DMS153 (cell line): Measurements from ENCODE around the gene PREB.
"Not testable (repeated sequence)": the region's sequence is repeated elsewhere in the genome, so short reads cannot be mapped to it uniquely, and the experiment has no call there.

Experiments
- DNase-seq: peaks from one replicate; lab custom pipeline; 2025; lab: John Stamatoyannopoulos, UW

Gene PREB

GRCh38 chr2:27127883-27128667 lies 6.4 kb downstream of the PREB start:
- no peak for DNase-seq

GRCh38 chr2:27126252-27126710 lies 8.2 kb downstream of the PREB start:
- DNase-seq = no peak

GRCh38 chr2:27125104-27125503 lies 9.3 kb downstream of the PREB start:
- no peak for DNase-seq

- no peak for DNase-seq
Measured at GRCh38 chr2:27123302-27124150, 10.9 kb downstream of the PREB start, which contains the start of gene ABHD1. Gene ABHD1, plus strand, starts transcription at chr2:27123815. Its CDS starts 134 bp downstream, at chr2:27123949.

DNA sequence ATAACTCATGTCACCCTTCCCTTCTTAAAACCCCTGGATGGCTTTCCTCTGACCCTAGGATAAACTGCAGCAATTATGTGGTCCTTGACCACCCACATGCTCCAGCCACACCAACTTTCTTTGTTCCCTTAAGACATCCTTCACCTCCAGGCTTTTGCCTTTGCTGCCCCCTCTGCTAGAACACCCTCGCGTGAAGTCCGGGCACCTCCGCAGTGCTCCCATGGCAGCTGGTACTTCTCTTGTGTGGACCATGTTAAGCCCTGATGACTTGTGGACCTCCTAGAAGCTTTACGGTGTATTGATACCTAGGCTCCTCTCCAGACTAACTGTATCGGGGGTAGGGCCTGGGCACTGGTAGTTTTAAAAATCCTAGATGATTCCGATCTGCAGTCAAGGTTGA lies 11.6 kb downstream of the PREB start:
- no peak for DNase-seq

- DNase-seq = no peak
Measured at GRCh38 chr2:27121906-27122305, 12.5 kb downstream of the PREB start.

DNA sequence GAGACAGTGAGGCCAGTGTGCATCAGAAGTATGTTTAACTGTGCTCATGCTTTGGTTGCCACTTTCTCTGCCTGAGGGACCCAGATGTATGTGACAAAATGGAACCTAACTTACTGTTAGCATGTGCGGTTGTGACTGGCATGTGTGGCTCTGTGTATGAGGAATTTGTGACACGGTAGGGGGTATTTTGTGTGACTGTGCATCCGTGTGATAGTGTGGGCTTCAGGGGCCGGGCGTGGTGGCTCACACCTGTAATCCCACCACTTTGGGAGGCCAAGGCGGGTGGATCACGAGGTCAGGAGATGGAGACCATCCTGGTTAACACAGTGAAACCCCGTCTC lies 15.1 kb downstream of the PREB start:
- not testable (repeated sequence) for DNase-seq

GRCh38 chr2:27118525-27119329 lies 15.7 kb downstream of the PREB start, which contains the start of gene CGREF1:
Gene CGREF1, minus strand, starts transcription at chr2:27119128. Its CDS starts 14,762 bp downstream, at chr2:27104366.
- DNase-seq = no peak

- DNase-seq = no peak
Measured at GRCh38 chr2:27117995-27118524, 16.4 kb downstream of the PREB start.

- DNase-seq = no peak
Measured at GRCh38 chr2:27115519-27115918, 18.9 kb downstream of the PREB start.

- not testable (repeated sequence) for DNase-seq
Measured at GRCh38 chr2:27111392-27112078, 22.9 kb downstream of the PREB start.

GRCh38 chr2:27110603-27111352 lies 23.7 kb downstream of the PREB start:
- not testable (repeated sequence) for DNase-seq

- no peak for DNase-seq
Measured at GRCh38 chr2:27109083-27109482, 25.4 kb downstream of the PREB start.

DNA sequence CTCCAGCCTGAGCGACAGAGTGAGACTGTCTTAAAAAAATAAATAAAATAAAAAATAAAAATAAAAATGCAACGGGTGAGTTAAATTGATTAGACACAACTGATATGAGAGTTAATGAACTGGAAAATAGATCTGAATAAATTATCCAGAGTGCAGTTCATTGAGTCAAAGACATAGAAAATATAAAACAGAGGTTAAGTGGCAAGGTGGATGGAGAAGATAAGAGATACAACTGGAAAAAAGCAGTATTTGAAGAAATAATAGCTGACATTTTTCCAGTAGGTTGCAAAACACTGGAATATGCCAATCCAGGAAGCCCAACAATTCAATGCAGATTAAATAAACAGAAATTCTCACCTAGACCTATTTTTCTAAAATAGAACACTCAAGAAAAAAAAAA lies 26.2 kb downstream of the PREB start:
- DNase-seq = no peak

GRCh38 chr2:27105981-27106380 lies 28.5 kb downstream of the PREB start:
- DNase-seq = no peak

DNA sequence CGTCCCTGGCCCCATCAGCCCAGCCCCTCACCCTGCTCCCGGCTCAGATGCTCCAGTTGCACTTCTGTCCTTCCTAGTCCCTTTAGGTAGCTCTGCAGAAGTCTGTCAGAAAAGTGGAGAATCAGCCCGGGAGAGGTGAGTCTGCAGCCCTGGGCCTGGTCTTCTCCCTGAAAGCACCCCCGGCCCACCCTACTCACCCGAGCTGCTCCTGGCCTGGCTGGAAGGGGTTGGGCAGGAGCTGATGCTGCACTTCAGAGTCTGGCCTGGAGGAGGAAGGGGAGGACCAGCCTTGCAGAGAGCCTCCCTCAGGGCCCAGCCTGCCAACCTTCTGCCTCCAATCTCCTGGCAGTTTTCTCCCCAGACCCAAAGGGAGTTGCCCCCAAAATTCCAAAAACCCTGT lies 32.1 kb downstream of the PREB start:
- no peak for DNase-seq

DNA sequence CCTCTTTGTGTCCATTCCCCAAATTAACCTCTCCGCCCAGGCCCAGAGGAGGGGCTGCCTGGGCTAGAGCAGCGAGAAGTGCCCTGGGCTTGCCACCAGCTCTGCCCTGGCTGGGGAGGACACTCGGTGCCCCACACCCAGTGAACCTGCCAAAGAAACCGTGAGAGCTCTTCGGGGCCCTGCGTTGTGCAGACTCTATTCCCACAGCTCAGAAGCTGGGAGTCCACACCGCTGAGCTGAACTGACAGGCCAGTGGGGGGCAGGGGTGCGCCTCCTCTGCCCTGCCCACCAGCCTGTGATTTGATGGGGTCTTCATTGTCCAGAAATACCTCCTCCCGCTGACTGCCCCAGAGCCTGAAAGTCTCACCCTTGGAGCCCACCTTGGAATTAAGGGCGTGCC lies 34.4 kb downstream of the PREB start:
- no peak for DNase-seq

DNA sequence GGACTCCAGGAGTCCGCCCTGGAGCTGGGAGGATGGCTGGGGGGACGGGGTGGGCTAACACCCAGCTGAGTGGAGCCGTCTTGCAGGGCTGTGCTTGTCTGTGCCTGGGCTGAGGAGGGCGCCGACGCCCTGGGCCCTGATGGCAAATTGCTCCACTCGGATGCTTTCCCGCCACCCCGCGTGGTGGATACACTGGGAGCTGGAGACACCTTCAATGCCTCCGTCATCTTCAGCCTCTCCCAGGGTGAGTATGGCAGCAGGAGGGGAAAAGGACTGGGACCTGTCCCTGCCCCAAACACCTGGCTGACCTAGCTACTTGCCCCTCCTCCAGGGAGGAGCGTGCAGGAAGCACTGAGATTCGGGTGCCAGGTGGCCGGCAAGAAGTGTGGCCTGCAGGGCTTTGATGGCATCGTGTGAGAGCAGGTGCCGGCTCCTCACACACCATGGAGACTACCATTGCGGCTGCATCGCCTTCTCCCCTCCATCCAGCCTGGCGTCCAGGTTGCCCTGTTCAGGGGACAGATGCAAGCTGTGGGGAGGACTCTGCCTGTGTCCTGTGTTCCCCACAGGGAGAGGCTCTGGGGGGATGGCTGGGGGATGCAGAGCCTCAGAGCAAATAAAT lies 35.0 kb downstream of the PREB start:
- no peak for DNase-seq

DNA sequence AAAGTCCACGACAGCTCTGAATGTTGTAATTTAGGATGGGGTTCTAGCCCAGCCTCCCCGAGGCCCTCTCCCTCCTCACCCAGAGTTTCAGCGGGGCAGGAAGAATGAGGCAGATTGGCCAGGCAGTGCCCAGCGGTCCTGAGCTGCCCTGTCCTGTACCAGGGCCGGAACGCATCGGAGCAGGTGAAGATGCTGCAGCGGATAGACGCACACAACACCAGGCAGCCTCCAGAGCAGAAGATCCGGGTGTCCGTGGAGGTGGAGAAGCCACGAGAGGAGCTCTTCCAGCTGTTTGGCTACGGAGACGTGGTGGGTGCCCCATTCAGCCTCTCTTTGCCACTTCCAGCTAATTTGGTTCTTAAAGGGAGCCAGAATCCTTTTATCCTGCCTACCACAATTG lies 37.1 kb downstream of the PREB start:
- DNase-seq = no peak

GRCh38 chr2:27096748-27097297 lies 37.6 kb downstream of the PREB start:
- DNase-seq = no peak
